Naive thymus-derived CD8-positive, alpha-beta T cell (primary cell): ENCODE data around the gene ERBIN. TPM values are rescaled to one million over a fixed set of nuclear protein-coding genes. Genes with fewer than 3 reads are reported as not detected.

Experiments
- ATAC-seq, 2 donors: fragments of 150-1000 bp; cut with Tn5 transposase in 1 of 2; sonication (Bioruptor Pico), chemical (Tn5 transposase) in 1 of 2; 1 replicate in 1 of 2; 2 replicates in 1 of 2; pipeline ENCODE4 v1.10.0; 2021; ENCODE audit warnings: mild to moderate bottlenecking in 2 of 2, moderate library complexity in 2 of 2
- POLR2A ChIA-PET: fragments of 350-600 bp; sonication (Branson Sonifier 250); formaldehyde crosslinking; loops from one replicate; lab custom pipeline; 2021; ENCODE audit warnings: antibody characterized with exemption; lab: Charles Lee
- DNase-seq, 10 donors: peaks; one replicate each; pipeline versions ENCODE4 v3.0.0 to v3.0.0-alpha.2; 2020 to 2022
- H3K27ac Mint-ChIP-seq, 10 donors: one replicate each; pipeline ENCODE4 v1.8.0; 2020 to 2022; ENCODE audit warnings: mild to moderate bottlenecking in 10 of 10, mixed read lengths in 10 of 10, moderate library complexity in 4 of 10, inconsistent platforms in 1 of 10
- H3K27me3 Mint-ChIP-seq, 5 donors: one replicate each; pipeline ENCODE4 v1.8.0; 2021 to 2022; ENCODE audit warnings: mixed read lengths in 5 of 5
- H3K36me3 Mint-ChIP-seq, 3 donors: one replicate each; pipeline ENCODE4 v1.8.0; 2020 to 2022; ENCODE audit warnings: mixed read lengths in 3 of 3, mild to moderate bottlenecking in 2 of 3, inconsistent platforms in 1 of 3
- H3K4me1 Mint-ChIP-seq, 4 donors: one replicate each; pipeline ENCODE4 v1.8.0; 2021 to 2022; ENCODE audit warnings: mixed read lengths in 4 of 4
- H3K4me3 Mint-ChIP-seq, 10 donors: one replicate each; pipeline ENCODE4 v1.8.0; 2020 to 2022; ENCODE audit warnings: mild to moderate bottlenecking in 10 of 10, mixed read lengths in 10 of 10, moderate library complexity in 6 of 10, inconsistent platforms in 1 of 10
- H3K9me3 Mint-ChIP-seq, 9 donors: one replicate each; pipeline ENCODE4 v1.8.0; 2020 to 2022; ENCODE audit warnings: mixed read lengths in 9 of 9, mild to moderate bottlenecking in 3 of 9, inconsistent platforms in 1 of 9, moderate library complexity in 1 of 9
- polyA plus RNA-seq, 3 donors: library from polyadenylated mRNA; unstranded; fragments of 300-500 nt; fragmentation: Illumina TruSeq; gene quantifications; one replicate each; pipeline ENCODE4 v1.2.3, GENCODE V29; 2021
- total RNA-seq, 8 experiments: library from RNA in 2 of 8; stranded (reverse) in 2 of 8; gene quantifications; one replicate each; pipeline ENCODE4 v1.2.3 and lab custom pipeline; 2021 to 2026

Gene ERBIN
- total and polyA plus RNA-seq, 5 experiments from 2014 or later: 50.3 to 135 (median 53.8) TPM

GRCh38 chr5:66089384-66089783, 163.0 kb downstream of the ERBIN start:
- DNase-seq (no peak), ATAC-seq (no peak)
- Mint-ChIP-seq H3K4me1 (no peaks in the 10 kb centered on the region), H3K27me3 (no peaks in the 10 kb centered on the region), H3K4me3 (no peak overlapping the region), H3K27ac (no peak overlapping the region), H3K9me3 (peaks cover 6 to 32% (median 14%) of the 10 kb centered on the region in 9 donors), H3K36me3 (peaks cover 10 to 39% (median 33%) of the 10 kb centered on the region in 3 donors)
- POLR2A ChIA-PET: no interaction called here

GRCh38 chr5:66100851-66101250, 174.5 kb downstream of the ERBIN start:
- POLR2A ChIA-PET: interaction anchor here (0.5 kb wide), 1 partner anchor 259 kb away, joined by 4 read pairs; no protein-coding TSS in a partner anchor
- H3K36me3 Mint-ChIP-seq: peaks cover 5 to 61% (median 20%) of the 10 kb centered on the region in 3 donors
- peaks cover 10 to 84% (median 53%) of the 10 kb centered on the region in 9 donors for H3K9me3 Mint-ChIP-seq
- peak overlapping the region in 1 of 10 donors; percentile 40 for H3K27ac Mint-ChIP-seq
- DNase-seq (no peak), ATAC-seq (no peak)
- no peaks in the 10 kb centered on the region for H3K4me1 Mint-ChIP-seq
- H3K27me3 Mint-ChIP-seq: no peaks in the 10 kb centered on the region
- peak overlapping the region in 1 of 10 donors; percentile 38 for H3K4me3 Mint-ChIP-seq

GRCh38 chr5:66113160-66113559, 186.8 kb downstream of the ERBIN start:
- peaks cover 2 to 29% (median 4%) of the 10 kb centered on the region in 3 donors for H3K36me3 Mint-ChIP-seq
- POLR2A ChIA-PET: no interaction called here
- H3K27me3 Mint-ChIP-seq: no peaks in the 10 kb centered on the region
- H3K9me3 Mint-ChIP-seq: peaks cover 10 to 76% (median 33%) of the 10 kb centered on the region in 9 donors
- no peak for ATAC-seq
- H3K4me3 Mint-ChIP-seq: no peak overlapping the region
- no peak for DNase-seq
- no peaks in the 10 kb centered on the region for H3K4me1 Mint-ChIP-seq
- no peak overlapping the region for H3K27ac Mint-ChIP-seq

GRCh38 chr5:66118304-66118703, 191.9 kb downstream of the ERBIN start:
- DNase-seq: no peak
- H3K27ac Mint-ChIP-seq: no peak overlapping the region
- POLR2A ChIA-PET: no interaction called here
- H3K4me1 Mint-ChIP-seq: peaks cover 0 to 2% (median 0%) of the 10 kb centered on the region in 4 donors
- H3K4me3 Mint-ChIP-seq: no peak overlapping the region
- peaks cover 0 to 5% (median 1%) of the 10 kb centered on the region in 5 donors for H3K27me3 Mint-ChIP-seq
- H3K9me3 Mint-ChIP-seq: peaks cover 0 to 24% (median 9%) of the 10 kb centered on the region in 9 donors
- peaks cover 0 to 16% (median 0%) of the 10 kb centered on the region in 3 donors for H3K36me3 Mint-ChIP-seq
- ATAC-seq: no peak

GRCh38 chr5:66122379-66123034, 196.1 kb downstream of the ERBIN start:
- Mint-ChIP-seq H3K4me1 (peaks cover 0 to 2% (median 0%) of the 10 kb centered on the region in 4 donors), H3K36me3 (peaks cover 0 to 5% (median 0%) of the 10 kb centered on the region in 3 donors), H3K27ac (no peak overlapping the region), H3K9me3 (no peaks in the 10 kb centered on the region), H3K4me3 (no peak overlapping the region), H3K27me3 (peaks cover 0 to 5% (median 3%) of the 10 kb centered on the region in 5 donors)
- DNase-seq (no peak), ATAC-seq (no peak)
- POLR2A ChIA-PET: no interaction called here

GRCh38 chr5:66129144-66129543, 202.8 kb downstream of the ERBIN start:
- no peak for ATAC-seq
- POLR2A ChIA-PET: no interaction called here
- peaks cover 0 to 17% (median 3%) of the 10 kb centered on the region in 3 donors for H3K36me3 Mint-ChIP-seq
- peaks cover 0 to 9% (median 2%) of the 10 kb centered on the region in 9 donors for H3K9me3 Mint-ChIP-seq
- no peak overlapping the region for H3K4me3 Mint-ChIP-seq
- H3K27me3 Mint-ChIP-seq: peaks cover 0 to 2% (median 0%) of the 10 kb centered on the region in 5 donors
- no peak for DNase-seq
- H3K4me1 Mint-ChIP-seq: no peaks in the 10 kb centered on the region
- H3K27ac Mint-ChIP-seq: no peak overlapping the region

GRCh38 chr5:66130493-66130892, 204.1 kb downstream of the ERBIN start:
- Mint-ChIP-seq H3K36me3 (peaks cover 0 to 17% (median 3%) of the 10 kb centered on the region in 3 donors), H3K4me3 (no peak overlapping the region), H3K27ac (no peak overlapping the region), H3K27me3 (peaks cover 0 to 2% (median 0%) of the 10 kb centered on the region in 5 donors), H3K4me1 (no peaks in the 10 kb centered on the region), H3K9me3 (peaks cover 0 to 9% (median 2%) of the 10 kb centered on the region in 9 donors)
- POLR2A ChIA-PET: interaction anchor here (0.7 kb wide), 1 partner anchor 9 kb away, joined by 4 read pairs; no protein-coding TSS in a partner anchor
- ATAC-seq: no peak
- DNase-seq: no peak

Other genes with a start within 250 kb of the ERBIN start
- gene SGTB, start 204.5 kb upstream of the ERBIN start, total RNA-seq: 10 to 100 TPM; 51.4 to 53.8 TPM
- 10 to 100 TPM; 12.5 to 15.4 (median 15.0) TPM for gene SGTB, start 204.5 kb upstream of the ERBIN start, polyA plus RNA-seq
- gene NLN, start 204.4 kb upstream of the ERBIN start, total RNA-seq: 1 to 10 TPM; 4.4 to 7.2 TPM
- gene NLN, start 204.4 kb upstream of the ERBIN start, polyA plus RNA-seq: 1 to 10 TPM; 2.3 to 4.9 (median 3.7) TPM
- gene SREK1, start 217.7 kb downstream of the ERBIN start, total RNA-seq: 10 to 100 TPM; 89.8 to 92.4 TPM
- gene SREK1, start 217.7 kb downstream of the ERBIN start, polyA plus RNA-seq: 10 to 100 TPM; 15.2 to 21.4 (median 17.6) TPM